Fibroblast of peridontal ligament (primary cell): ENCODE measurements around the gene SCAPER.

Experiments
- DNase-seq: peaks from one replicate; pipeline ENCODE4 v3.0.0-alpha.2; 2010; ENCODE audit errors: extremely low read depth

SCAPER gene

GRCh38 chr15:76674883-76675282 lies 230.3 kb downstream of the SCAPER start:
- DNase-seq, result peak; percentile 21

DNA sequence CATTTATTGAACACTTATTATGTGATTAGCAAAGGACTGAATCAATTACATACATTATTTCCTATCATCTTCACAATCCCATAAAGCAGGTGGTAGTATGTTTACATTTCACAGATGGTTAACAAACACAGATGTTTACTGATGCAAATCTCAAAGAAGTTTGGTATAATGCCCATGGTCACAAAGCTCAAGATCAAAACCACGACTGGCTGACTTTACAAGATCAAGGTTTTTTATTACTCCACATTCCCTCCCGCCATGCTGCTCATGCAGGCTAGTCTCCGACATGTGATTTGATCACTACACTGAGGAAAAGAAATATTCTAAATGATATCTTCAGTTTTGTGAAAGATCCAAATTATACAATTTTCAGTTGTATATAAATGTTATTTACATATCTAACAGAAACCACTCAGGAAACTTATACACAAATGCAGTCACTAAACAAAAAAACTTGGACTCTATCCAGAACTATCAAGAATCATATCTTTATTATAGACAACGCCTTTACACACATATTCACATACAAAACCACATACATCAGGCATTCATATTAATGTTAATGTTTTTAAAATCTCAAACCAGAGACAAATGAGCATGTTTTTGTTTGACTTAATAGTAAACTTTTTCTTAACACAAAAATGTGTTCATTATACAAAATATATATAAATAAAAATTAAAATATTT lies 235.5 kb downstream of the SCAPER start:
- no peak for DNase-seq

DNA sequence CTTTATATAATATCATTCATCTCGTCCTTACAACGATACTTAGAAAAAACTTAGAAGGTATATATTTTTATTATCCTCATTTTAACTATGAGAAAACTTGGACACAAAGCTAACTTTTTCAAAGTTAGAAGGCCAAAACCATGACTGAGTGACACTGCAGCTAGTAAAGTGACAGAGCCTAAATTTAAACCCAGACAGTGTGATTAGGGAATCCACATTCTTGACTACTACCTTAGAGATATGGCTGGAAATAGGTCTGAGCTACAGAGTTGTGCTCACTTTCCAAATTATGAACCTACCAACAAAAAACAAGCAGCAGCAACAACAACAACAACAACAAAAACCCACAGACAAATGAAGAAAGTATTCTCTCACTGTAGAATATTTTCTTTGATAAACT lies 236.2 kb downstream of the SCAPER start:
- no peak for DNase-seq

DNA sequence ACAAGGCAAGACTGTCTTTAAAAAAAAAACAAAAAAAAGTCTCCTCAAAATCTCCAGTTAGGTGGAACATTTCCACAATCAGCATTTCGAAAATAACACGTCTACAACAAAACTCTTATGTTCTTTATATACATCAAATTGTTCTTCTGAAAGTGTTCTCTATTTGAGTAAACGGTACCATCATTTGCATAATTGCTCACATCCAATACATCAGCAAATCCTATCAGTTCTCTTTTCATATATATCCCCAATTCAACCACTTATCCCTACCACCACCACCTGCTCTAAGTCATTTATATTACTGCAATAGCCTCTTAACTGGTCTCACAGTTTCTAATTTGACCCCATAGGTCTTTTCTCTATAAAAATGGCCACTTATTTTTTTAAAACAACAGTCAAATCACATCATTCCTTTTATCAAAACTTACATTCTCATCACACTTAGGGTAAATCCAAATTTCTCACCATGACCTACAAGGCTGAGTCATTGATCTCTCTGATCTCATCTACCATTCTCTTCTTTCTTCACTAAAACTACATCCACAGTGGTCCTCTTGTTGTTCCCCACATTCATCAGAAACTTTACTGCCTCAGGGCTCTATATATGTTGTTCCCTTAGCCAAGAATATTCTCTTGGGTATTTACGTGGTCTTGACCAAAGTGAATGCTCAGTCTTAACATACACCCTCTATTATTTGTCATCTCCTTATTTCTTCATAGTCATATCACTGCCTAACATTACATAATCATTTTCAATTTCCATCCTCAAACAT lies 237.0 kb downstream of the SCAPER start:
- DNase-seq, result no peak

GRCh38 chr15:76664895-76665294 lies 240.2 kb downstream of the SCAPER start:
- DNase-seq, result no peak

- no peak for DNase-seq
Measured at GRCh38 chr15:76664411-76664810, 240.7 kb downstream of the SCAPER start.

GRCh38 chr15:76663529-76663928 lies 241.6 kb downstream of the SCAPER start:
- DNase-seq, result no peak

GRCh38 chr15:76648732-76649444 lies 256.3 kb downstream of the SCAPER start:
- no peak for DNase-seq

DNA sequence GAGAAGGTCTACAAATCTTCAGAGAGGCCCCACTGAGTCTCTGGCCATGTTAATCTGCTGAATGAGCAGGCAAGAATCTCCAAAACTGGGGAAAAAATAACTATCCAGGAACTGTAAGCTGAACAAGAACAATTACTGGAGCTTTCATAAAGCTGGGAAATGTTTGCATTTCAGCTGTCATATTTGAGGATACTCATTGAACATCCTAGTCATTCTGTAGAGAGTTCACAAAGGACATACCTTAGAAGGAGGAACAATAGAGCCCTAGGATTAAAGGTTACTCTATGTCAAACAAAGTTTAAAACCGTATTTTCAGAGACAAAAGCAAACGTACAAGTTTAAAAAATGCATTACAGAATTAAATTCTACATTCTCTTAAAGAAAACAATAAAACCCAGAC lies 257.5 kb downstream of the SCAPER start:
- no peak for DNase-seq

- no peak for DNase-seq
Measured at GRCh38 chr15:76644646-76645045, 260.5 kb downstream of the SCAPER start.

DNA sequence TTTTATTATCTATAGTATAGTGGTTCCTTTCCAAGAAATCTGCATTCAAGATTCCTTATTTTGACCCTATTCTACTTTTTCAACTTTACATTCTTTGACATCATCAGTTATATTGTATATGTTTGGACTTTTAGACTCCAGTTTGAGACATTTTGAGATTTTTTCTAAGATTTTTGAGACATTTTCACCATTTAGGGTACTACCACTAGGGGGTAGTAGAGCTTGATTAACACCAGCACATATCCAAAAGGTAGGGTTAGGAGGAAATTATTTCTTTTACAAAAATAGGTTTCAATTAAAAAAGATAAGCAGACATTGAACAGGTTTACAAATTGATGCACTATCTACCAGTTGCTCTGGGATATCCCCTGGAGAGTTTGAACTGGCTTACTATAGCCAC lies 262.5 kb downstream of the SCAPER start:
- DNase-seq, result no peak

GRCh38 chr15:76637166-76637565 lies 268.0 kb downstream of the SCAPER start:
- no peak for DNase-seq

GRCh38 chr15:76636059-76636458 lies 269.1 kb downstream of the SCAPER start:
- DNase-seq, result no peak

DNA sequence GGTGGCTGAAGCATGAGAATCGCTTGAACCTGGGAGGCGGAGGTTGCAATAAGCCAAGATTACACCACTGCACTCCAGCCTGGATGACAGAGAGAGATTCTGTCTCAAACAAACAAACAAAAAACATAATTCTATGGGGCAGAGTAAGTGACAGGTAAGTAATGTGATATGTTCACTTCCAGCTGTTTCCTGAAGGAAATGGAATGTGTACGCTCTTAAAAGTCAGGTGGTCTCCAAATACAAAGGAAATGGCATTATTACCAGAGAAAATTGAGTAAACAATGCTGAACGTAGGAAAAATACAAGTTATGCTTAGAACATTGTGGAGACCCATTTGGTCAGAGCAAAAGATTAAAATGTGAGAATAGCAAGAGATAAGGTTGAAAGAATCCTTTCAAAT lies 278.5 kb downstream of the SCAPER start:
- no peak for DNase-seq

- DNase-seq, result no peak
Measured at GRCh38 chr15:76625267-76625666, 279.9 kb downstream of the SCAPER start.

- DNase-seq, result no peak
Measured at GRCh38 chr15:76614725-76615124, 290.4 kb downstream of the SCAPER start.

DNA sequence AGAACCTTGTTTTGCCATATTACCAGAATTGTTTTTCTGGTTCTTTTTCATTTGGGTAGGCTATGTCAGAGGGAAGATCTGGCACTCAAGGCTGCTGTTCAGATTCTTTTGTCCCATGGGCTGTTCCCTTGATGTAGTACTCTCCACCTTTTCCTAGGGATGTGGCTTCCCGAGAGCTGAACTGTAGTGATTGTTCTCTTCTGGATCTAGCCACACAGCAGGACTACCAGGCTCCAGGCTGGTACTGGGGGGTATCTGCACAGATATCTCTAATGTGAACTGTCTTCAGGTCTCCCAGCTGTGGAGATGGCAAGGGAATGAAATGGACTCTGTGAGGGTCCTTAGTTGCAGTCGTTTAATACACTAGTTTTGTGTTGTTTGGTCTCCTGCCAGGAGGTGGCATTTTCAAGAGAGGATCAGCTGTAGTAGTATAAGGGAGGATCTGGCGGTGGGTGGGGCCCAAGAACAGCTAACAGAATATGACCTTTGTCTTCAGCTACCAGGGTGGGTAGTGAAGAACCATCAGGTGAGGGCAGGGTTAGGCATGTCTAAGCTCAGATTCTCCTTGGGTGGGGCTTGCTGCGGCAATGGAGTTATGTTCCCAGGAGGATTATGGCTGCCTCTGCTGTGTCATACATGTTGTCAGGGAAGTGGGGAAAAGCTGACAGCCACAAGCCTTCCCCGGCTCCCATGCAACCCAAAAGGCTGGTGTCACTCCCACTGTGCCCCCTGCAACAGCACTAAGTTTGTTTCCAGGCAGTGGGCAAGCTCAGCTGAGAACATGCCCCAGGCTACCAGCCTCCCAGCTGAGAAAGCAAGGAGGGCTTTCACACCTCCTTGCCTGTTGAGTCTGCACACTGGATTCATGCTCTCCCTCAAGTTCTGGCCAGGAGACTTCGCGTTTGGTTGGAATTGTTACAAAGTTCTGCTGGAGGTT lies 316.1 kb downstream of the SCAPER start:
- DNase-seq, result no peak

DNA sequence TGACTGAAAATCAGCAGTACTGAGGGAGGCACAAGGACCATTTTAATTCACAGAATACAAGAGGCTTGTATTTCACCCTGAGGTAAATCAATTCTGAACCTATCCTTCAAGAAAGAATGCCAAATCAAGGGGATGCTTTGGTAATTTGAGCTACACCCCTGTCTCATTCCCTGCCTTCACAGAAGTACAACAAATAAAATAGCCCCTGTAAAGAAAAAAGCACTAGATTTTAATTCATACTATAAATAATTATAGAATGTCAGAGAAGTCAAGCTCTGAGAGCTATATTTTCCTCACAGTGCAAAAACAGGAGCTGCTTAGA lies 319.6 kb downstream of the SCAPER start:
- DNase-seq, result no peak

GRCh38 chr15:76584868-76585575 lies 320.1 kb downstream of the SCAPER start:
- DNase-seq, result no peak

GRCh38 chr15:76582550-76582949 lies 322.6 kb downstream of the SCAPER start:
- no peak for DNase-seq

DNA sequence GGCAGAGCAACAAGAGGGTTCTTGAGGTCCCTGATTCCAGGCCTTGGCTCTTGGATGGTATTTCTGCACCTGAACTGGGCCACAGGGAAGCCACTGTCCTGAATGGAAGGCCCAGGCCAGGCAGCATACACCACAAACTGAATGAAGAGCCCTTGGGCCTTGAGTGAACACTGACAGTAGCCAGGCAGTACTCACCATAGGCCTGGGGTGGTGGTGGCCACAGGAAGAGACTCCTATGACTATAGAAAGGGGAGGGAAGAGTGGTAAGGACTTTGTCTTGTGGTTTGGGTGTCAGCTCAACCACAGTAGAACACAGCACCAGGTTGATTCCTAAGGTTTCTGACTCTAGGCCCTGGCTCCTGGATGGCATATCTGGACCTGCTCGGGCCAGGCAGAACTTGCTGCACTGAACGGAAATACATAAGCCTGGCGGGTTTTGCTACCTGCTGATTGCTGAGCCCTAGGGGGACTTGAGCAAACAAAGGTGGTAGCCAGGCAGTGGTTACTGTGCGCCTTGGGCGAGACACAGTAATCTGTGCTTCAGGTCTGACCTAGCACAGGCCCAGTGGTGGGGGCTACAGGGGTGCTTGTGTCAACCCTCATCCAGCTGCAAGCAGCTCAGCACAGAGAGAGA lies 327.1 kb downstream of the SCAPER start:
- no peak for DNase-seq
